K562 (cell line): ENCODE measurements around the gene PPP1R3A. TPM values are rescaled to one million over a fixed set of nuclear protein-coding genes. Genes with fewer than 3 reads are reported as not detected.

Source experiments
- ATAC-seq: fragments of 200-7000 bp; cut with Tn5 transposase; 3 replicates; pipeline ENCODE4 v1.9.1; 2020; ENCODE audit warnings: moderate library complexity
- BruUV-seq: library from RNA; stranded (reverse); fragments of 400-500 nt; replicated peaks from 2 replicates; lab custom pipeline; 2021; lab: Mats Ljungman, UMichigan
- CTCF ChIA-PET: fragments of 300-600 bp; formaldehyde crosslinking; extraction: SDS; loops from one replicate; lab custom pipeline; 2021; ENCODE audit warnings: low intra/inter-chr PET ratio; lab: Yijun Ruan, JAX
- POLR2A ChIA-PET: fragments of 300-600, 350-650 bp; sonication (Branson Sonifier 250); formaldehyde crosslinking; extraction: SDS; loops from one replicate; lab custom pipeline; 2021; ENCODE audit warnings: antibody characterized with exemption, inconsistent platforms; lab: Yijun Ruan, JAX
- DNase-seq, 4 experiments: peaks; one replicate each; pipeline versions ENCODE4 v3.0.0 to v3.0.0-alpha.2; 2011 to 2018; ENCODE audit warnings: low spot score in 3 of 4, mixed read lengths in 3 of 4; ENCODE audit errors: extremely low read depth in 1 of 4
- FAIRE-seq: peaks from 2 replicates; lab custom pipeline; 2011; peaks lifted over from hg19 to GRCh38; lab: Jason Lieb, UNC
- H2AFZ ChIP-seq: 2 replicates; pipeline ENCODE4 v1.6.0; 2011; ENCODE audit warnings: low read depth, low read length, control low read depth, inconsistent platforms
- H3K27ac ChIP-seq: fragments of 200-600 bp; 3 replicates; pipeline ENCODE4 v1.8.0; 2011; ENCODE audit warnings: low read depth, mild to moderate bottlenecking, control low read depth, inconsistent platforms, low read length, moderate library complexity, mixed read lengths; ENCODE audit errors: extremely low read depth
- H3K27me3 ChIP-seq, 2 experiments: fragments of 300-600 bp in 1 of 2; 2 replicates in 1 of 2; 3 replicates in 1 of 2; pipeline versions ENCODE4 v1.6.0 to v1.8.0; 2011; ENCODE audit warnings: inconsistent platforms in 2 of 2, low read length in 2 of 2, mild to moderate bottlenecking in 1 of 2, mixed read lengths in 1 of 2, moderate library complexity in 1 of 2; ENCODE audit not compliant: control insufficient read depth in 2 of 2, insufficient read depth in 2 of 2
- H3K36me3 ChIP-seq: fragments of 300-600 bp; 3 replicates; pipeline ENCODE4 v1.8.0; 2011; ENCODE audit warnings: mild to moderate bottlenecking, low read length, inconsistent platforms; ENCODE audit not compliant: control insufficient read depth, insufficient read depth
- H3K4me1 ChIP-seq, 2 experiments: fragments of 200-600 bp in 1 of 2; replicated peaks in 1 of 2; 2 replicates in 1 of 2; 3 replicates in 1 of 2; pipeline versions ENCODE4 v1.5.1 to v1.8.0; 2011; ENCODE audit warnings: inconsistent platforms in 2 of 2, low read length in 2 of 2, mild to moderate bottlenecking in 1 of 2, mixed read lengths in 1 of 2, moderate library complexity in 1 of 2; ENCODE audit not compliant: control insufficient read depth in 2 of 2, insufficient read depth in 2 of 2
- H3K4me2 ChIP-seq: 2 replicates; pipeline ENCODE4 v1.6.1; 2011; ENCODE audit warnings: low read length, control low read depth, inconsistent platforms, mixed read lengths; ENCODE audit not compliant: insufficient read depth
- H3K4me3 ChIP-seq: fragments of 200-600 bp; sonication (generic), shearing (Covaris generic); 2 replicates; pipeline ENCODE4 v1.5.1; 2016; ENCODE audit warnings: control low read depth, inconsistent platforms
- H3K79me2 ChIP-seq: fragments of 200-600 bp; 3 replicates; pipeline ENCODE4 v1.8.0; 2011; ENCODE audit warnings: low read length, inconsistent platforms; ENCODE audit not compliant: control insufficient read depth, insufficient read depth
- H3K9ac ChIP-seq, 2 experiments: 2 replicates each; pipeline versions ENCODE4 v1.6.0 to v1.6.1; 2011; ENCODE audit warnings: low read depth in 2 of 2, low read length in 2 of 2, control low read depth in 1 of 2, inconsistent platforms in 1 of 2, mild to moderate bottlenecking in 1 of 2, mixed read lengths in 1 of 2; ENCODE audit not compliant: insufficient read depth in 1 of 2
- H3K9me1 ChIP-seq: one replicate; pipeline ENCODE4 v1.6.0; 2011; ENCODE audit warnings: inconsistent platforms, mild to moderate bottlenecking, low read length, moderate library complexity; ENCODE audit not compliant: control insufficient read depth, insufficient read depth
- H3K9me3 ChIP-seq: replicated peaks from 2 replicates; pipeline ENCODE4 v1.5.1; 2011; ENCODE audit warnings: low read depth, low read length, inconsistent platforms; ENCODE audit not compliant: control insufficient read depth, insufficient read depth
- H4K20me1 ChIP-seq: replicated peaks from 2 replicates; pipeline ENCODE4 v1.6.1; 2011; ENCODE audit warnings: low read length, inconsistent platforms, mixed read lengths; ENCODE audit not compliant: control insufficient read depth, insufficient read depth
- ETV1 ChIP-seq: fragments of 450-650 bp; conservative IDR thresholded peaks from 2 replicates; pipeline ENCODE4 v1.6.1; 2016; ENCODE audit warnings: missing genetic modification characterization, control low read depth, low read depth, missing compliant biosample characterization
- HDAC8 ChIP-seq: fragments of 450-650 bp; IDR thresholded peaks from 2 replicates; pipeline ENCODE4 v1.6.1; 2016; ENCODE audit warnings: mild to moderate bottlenecking, missing genetic modification characterization, moderate library complexity, missing compliant biosample characterization
- WGBS: fragments of 100-300 bp; shearing (Covaris generic); methylation state at CpG from one replicate; pipeline ENCODE4 v1.1.6; 2016; ENCODE audit warnings: low coverage, mixed read lengths; ENCODE audit not compliant: insufficient coverage; ENCODE audit errors: missing lambda C conversion rate; 5-methylcytosine and 5-hydroxymethylcytosine counted together
- in situ Hi-C: fragments of 300-500 bp; cut with MboI; formaldehyde crosslinking; loops from 4 replicates; pipeline ENCODE4 v1.15.0; 2018; ENCODE audit warnings: inconsistent platforms, mixed read lengths
- intact Hi-C: fragments of 100-400 bp; cut with micrococcal nuclease; formaldehyde crosslinking; loops from 2 replicates; pipeline ENCODE4 v1.14.2; 2022
- polyA plus RNA-seq, 8 experiments: library from polyadenylated mRNA; depleted of rRNA in 4 of 8; stranded (reverse) in 5 of 8; unstranded in 3 of 8; fragments of >200 nt; fragmentation: Nextera tagmentation in 2 of 8; fragmentation: Illumina TruSeq in 1 of 8; extraction: Ambion mirVana in 2 of 8; extraction: Trizol in 1 of 8; gene quantifications; 2 replicates each; pipeline versions ENCODE4 v1.2.1 to v1.2.3, GENCODE V29; 2011 to 2014; ENCODE audit warnings: inconsistent platforms in 1 of 8, missing spikeins in 1 of 8
- total RNA-seq, 7 experiments: library from RNA; depleted of rRNA in 6 of 7; stranded (reverse); fragments of >200 nt in 6 of 7; fragmentation: Illumina TruSeq in 2 of 7; extraction: Trizol in 2 of 7; gene quantifications; 2 replicates each; pipeline versions ENCODE4 v1.2.1 to v1.2.3, GENCODE V29; 2011 to 2021; ENCODE audit warnings: low replicate concordance in 1 of 7
- TF ChIP-seq, protein P1 (sequence below): fragments of 450-650 bp; IDR thresholded peaks from 2 replicates; pipeline ENCODE4 v1.6.1; 2016
- TF ChIP-seq, protein P2 (sequence below): fragments of 150-350 bp; IDR thresholded peaks from 2 replicates; pipeline ENCODE4 v1.6.1; 2014; ENCODE audit warnings: low read depth, mild to moderate bottlenecking, low read length, borderline replicate concordance

Gene PPP1R3A
- total and polyA plus RNA-seq, 9 of the 15 experiments (the other 6 are each of a cell fraction or from before 2014, with no cell fraction given), result 0.01 to 0.03 TPM; not detected in 7

DNA sequence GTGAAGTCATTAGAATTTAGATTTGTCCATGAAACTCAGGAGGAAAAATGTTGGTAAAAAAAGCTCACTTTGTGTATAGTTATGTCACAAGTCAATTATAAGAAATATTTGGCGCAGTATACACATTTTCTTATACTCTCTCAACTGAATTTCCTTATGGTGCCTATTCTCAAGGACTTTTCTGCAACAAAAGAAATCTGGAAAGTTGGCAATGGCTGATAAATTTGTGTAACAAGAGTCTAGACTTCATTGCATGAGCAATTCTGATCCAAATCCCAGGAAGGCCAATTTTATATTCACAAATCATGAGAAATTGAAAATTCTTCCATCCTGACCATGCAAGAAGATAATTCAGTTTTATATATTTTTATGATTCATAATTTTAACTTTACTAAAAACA is 35.7 kb downstream of the PPP1R3A start:
- FAIRE-seq (no peak), ATAC-seq (no peak), DNase-seq (no peak)
- no peak overlapping the region for H2AFZ ChIP-seq
- H3K4me3 ChIP-seq, result no peak overlapping the region
- no peaks in the 10 kb centered on the region for H3K27me3 ChIP-seq
- H4K20me1 ChIP-seq, result no peaks in the 10 kb centered on the region
- H3K79me2 ChIP-seq, result no peaks in the 10 kb centered on the region
- H3K36me3 ChIP-seq, result no peaks in the 10 kb centered on the region
- no peak overlapping the region for H3K4me2 ChIP-seq
- 0% methylated on average over 1 of the region's 1 CpG for WGBS
- no peak overlapping the region for H3K9ac ChIP-seq
- no TSS peak for BruUV-seq
- CTCF ChIA-PET, result no interaction called here
- intact Hi-C loops (no loop called here), in situ Hi-C loops (no loop called here)
- H3K9me1 ChIP-seq, result no peaks in the 10 kb centered on the region
- no peaks in the 10 kb centered on the region for H3K9me3 ChIP-seq
- TF ChIP-seq HDAC8 (tag), result no peak
- H3K4me1 ChIP-seq, result no peaks in the 10 kb centered on the region
- H3K27ac ChIP-seq, result no peak overlapping the region
- POLR2A ChIA-PET, result no interaction called here

DNA sequence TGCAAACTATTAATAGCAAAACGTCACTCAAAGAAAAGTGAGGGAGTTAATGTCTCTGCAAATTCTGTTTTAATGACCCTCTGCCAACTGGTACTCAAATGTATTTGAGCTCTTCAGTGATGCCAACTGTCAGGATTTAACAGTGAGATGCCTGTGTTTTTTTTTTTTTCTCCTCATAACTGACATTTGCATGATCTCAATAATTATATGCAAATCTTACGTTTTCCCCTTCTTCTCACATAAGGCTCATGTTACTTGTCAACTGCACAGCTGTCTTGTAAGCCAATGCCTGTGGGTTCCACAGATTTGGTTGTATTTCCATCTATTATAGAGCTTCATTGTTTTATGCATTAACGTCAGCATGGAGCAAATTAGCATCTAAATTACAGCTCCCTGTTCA is 38.2 kb downstream of the PPP1R3A start:
- Histone ChIP-seq H3K79me2 (no peaks in the 10 kb centered on the region), H3K9ac (no peak overlapping the region), H3K36me3 (no peaks in the 10 kb centered on the region), H3K4me1 (no peaks in the 10 kb centered on the region), H3K9me3 (no peaks in the 10 kb centered on the region), H3K9me1 (no peaks in the 10 kb centered on the region), H4K20me1 (no peaks in the 10 kb centered on the region), H3K27me3 (no peaks in the 10 kb centered on the region), H3K4me2 (no peak overlapping the region), H2AFZ (no peak overlapping the region), H3K27ac (no peak overlapping the region), H3K4me3 (no peak overlapping the region)
- BruUV-seq, result no TSS peak
- ChIA-PET CTCF (no interaction called here), POLR2A (no interaction called here)
- in situ Hi-C loops (no loop called here), intact Hi-C loops (no loop called here)
- DNase-seq, result no peak
- TF ChIP-seq, protein P1, sequence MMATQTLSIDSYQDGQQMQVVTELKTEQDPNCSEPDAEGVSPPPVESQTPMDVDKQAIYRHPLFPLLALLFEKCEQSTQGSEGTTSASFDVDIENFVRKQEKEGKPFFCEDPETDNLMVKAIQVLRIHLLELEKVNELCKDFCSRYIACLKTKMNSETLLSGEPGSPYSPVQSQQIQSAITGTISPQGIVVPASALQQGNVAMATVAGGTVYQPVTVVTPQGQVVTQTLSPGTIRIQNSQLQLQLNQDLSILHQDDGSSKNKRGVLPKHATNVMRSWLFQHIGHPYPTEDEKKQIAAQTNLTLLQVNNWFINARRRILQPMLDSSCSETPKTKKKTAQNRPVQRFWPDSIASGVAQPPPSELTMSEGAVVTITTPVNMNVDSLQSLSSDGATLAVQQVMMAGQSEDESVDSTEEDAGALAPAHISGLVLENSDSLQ, result no peak
- TF ChIP-seq, protein P2, sequence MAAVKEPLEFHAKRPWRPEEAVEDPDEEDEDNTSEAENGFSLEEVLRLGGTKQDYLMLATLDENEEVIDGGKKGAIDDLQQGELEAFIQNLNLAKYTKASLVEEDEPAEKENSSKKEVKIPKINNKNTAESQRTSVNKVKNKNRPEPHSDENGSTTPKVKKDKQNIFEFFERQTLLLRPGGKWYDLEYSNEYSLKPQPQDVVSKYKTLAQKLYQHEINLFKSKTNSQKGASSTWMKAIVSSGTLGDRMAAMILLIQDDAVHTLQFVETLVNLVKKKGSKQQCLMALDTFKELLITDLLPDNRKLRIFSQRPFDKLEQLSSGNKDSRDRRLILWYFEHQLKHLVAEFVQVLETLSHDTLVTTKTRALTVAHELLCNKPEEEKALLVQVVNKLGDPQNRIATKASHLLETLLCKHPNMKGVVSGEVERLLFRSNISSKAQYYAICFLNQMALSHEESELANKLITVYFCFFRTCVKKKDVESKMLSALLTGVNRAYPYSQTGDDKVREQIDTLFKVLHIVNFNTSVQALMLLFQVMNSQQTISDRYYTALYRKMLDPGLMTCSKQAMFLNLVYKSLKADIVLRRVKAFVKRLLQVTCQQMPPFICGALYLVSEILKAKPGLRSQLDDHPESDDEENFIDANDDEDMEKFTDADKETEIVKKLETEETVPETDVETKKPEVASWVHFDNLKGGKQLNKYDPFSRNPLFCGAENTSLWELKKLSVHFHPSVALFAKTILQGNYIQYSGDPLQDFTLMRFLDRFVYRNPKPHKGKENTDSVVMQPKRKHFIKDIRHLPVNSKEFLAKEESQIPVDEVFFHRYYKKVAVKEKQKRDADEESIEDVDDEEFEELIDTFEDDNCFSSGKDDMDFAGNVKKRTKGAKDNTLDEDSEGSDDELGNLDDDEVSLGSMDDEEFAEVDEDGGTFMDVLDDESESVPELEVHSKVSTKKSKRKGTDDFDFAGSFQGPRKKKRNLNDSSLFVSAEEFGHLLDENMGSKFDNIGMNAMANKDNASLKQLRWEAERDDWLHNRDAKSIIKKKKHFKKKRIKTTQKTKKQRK, result no peak
- TF ChIP-seq ETV1, result no peak
- WGBS, result 0% methylated on average over 3 of the region's 3 CpGs
- no peak for FAIRE-seq
- ATAC-seq, result no peak
